ENCODE results near the gene CRIP3. TPM values are rescaled to one million over a fixed set of nuclear protein-coding genes. Genes with fewer than 3 reads are reported as not detected.

Gene CRIP3
- total RNA-seq, 1 experiment from 2014 or later, result 16.9 TPM

DNA sequence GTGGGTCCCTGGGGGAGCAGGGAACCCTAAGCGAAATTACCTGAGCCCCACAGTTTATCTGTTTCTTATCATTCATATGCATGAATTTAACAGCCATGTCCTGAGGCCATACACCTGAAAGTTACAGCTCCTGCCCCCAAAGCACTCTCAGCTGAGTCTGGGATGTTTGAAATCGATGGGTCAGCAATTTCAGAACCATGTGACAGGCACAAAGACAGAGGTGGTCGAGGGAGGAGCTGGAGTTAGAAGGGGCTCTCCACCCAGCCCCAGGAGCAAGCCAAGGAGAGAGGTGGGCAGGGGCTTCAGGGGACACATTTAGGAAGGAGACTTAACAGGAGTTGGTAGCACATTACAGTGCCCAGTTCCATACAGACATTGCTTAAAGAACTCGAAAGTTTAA lies 50.4 kb downstream of the CRIP3 start:
- H3K4me3 Mint-ChIP-seq, result no peak overlapping the region
- no peak overlapping the region for H4K91ac ChIP-seq (ENCODE audit: insufficient read length, low read depth, low read length)
- no peak overlapping the region for H3K4ac ChIP-seq (ENCODE audit: low read depth, low read length)
- no peak overlapping the region for H3K23ac ChIP-seq (ENCODE audit: insufficient read length, low read depth, low read length)
- no peak overlapping the region for H3K14ac ChIP-seq (ENCODE audit: insufficient read depth, low read length)
- peak overlapping the region in 1 of 3 experiments; percentile 19; a peak in 1 of 7 replicates for H3K27ac Mint-ChIP-seq
- H3K27me3 Mint-ChIP-seq (ENCODE audit: low read depth), result peaks cover under 1% of the 10 kb centered on the region; the same call in 1 of the 2 replicates
- H3K18ac ChIP-seq (ENCODE audit: insufficient read length, low read depth, low read length), result no peak overlapping the region
- no peaks in the 10 kb centered on the region for H3K9me3 ChIP-seq (ENCODE audit: control insufficient read depth, low read depth, low read length)
- H3K79me1 ChIP-seq (ENCODE audit: insufficient read depth, low read depth, low read length, poor library complexity, severe bottlenecking), result no peaks in the 10 kb centered on the region
- TF ChIP-seq CTCF (conservative IDR thresholded peaks at IDR 0.05), result no peak
- no peaks in the 10 kb centered on the region for H4K20me1 ChIP-seq (ENCODE audit: control insufficient read depth, insufficient read depth, insufficient read length)
- H3K9me3 Mint-ChIP-seq, result no peaks in the 10 kb centered on the region; a peak in 1 of 5 replicates
- DNase-seq, result no peak
- H3K36me3 Mint-ChIP-seq (ENCODE audit: insufficient read depth in 1 of 3, low read depth in 3 of 3), result no peaks in the 10 kb centered on the region; a peak in 1 of 7 replicates
- no peaks in the 10 kb centered on the region for H3K23me2 ChIP-seq (ENCODE audit: insufficient read length, low read depth, low read length, poor library complexity, severe bottlenecking)
- no peak overlapping the region for H2BK5ac ChIP-seq (ENCODE audit: insufficient read length, low read length)
- no peak overlapping the region for H2BK12ac ChIP-seq (ENCODE audit: insufficient read length, low read depth, low read length)
- no peak overlapping the region for H4K5ac ChIP-seq (ENCODE audit: insufficient read length, low read depth, low read length)
- peaks cover 10 to 16% of the 10 kb centered on the region in 2 experiments for H3K4me1 Mint-ChIP-seq
- no peak overlapping the region for H2AK5ac ChIP-seq (ENCODE audit: insufficient read length, low read length)
- H2BK120ac ChIP-seq (ENCODE audit: low read depth, low read length, poor library complexity, severe bottlenecking), result no peak overlapping the region
- no peaks in the 10 kb centered on the region for H3K4me1 ChIP-seq (ENCODE audit: insufficient read depth, low read length)
- no peak overlapping the region for H3K4me2 ChIP-seq (ENCODE audit: insufficient read depth, insufficient read length, low read length)
- H2BK20ac ChIP-seq (ENCODE audit: low read depth, low read length, poor library complexity, severe bottlenecking), result no peak overlapping the region
- no peak overlapping the region for H4K8ac ChIP-seq (replicated peaks; ENCODE audit: insufficient read length, low read depth, low read length)
- WGBS (ENCODE audit: extremely low coverage, insufficient read length, low lambda C conversion rate), result no CpG with 5 or more reads among the region's 4 CpGs
- H3K79me2 ChIP-seq (ENCODE audit: insufficient read depth, low read length), result no peaks in the 10 kb centered on the region
- no peak overlapping the region for H2BK15ac ChIP-seq (ENCODE audit: low read depth, low read length)
- H3K27ac ChIP-seq (ENCODE audit: insufficient read length, low read depth, low read length), result no peak overlapping the region
- no peak overlapping the region for H2AFZ ChIP-seq (ENCODE audit: low read length)
- no peak overlapping the region for H3K9ac ChIP-seq (ENCODE audit: extremely low read depth, insufficient read length, low read length)
- H3K56ac ChIP-seq (ENCODE audit: insufficient read length, low read depth, low read length), result no peak overlapping the region
- H3T11ph ChIP-seq (ENCODE audit: low read length), result no peak overlapping the region
- H3K27me3 ChIP-seq (ENCODE audit: insufficient read depth, low read length), result no peaks in the 10 kb centered on the region

Data from H9 (cell line).